HepG2 (cell line): ENCODE results near the gene USP5. TPM values are rescaled to one million over a fixed set of nuclear protein-coding genes. Genes with fewer than 3 reads are reported as not detected.

Source experiments
- ATF3 ChIP-seq: sonication (generic); formaldehyde crosslinking; IDR thresholded peaks from 2 replicates; pipeline ENCODE4 v1.4.0; 2020; ENCODE audit warnings: missing genetic modification reagents
- BCL3 ChIP-seq: sonication (generic); formaldehyde crosslinking; IDR thresholded peaks from 2 replicates; pipeline ENCODE4 v1.5.1; 2020; ENCODE audit warnings: mild to moderate bottlenecking, missing genetic modification reagents, moderate library complexity
- HOXA3 ChIP-seq: sonication (generic); formaldehyde crosslinking; IDR thresholded peaks from 2 replicates; pipeline ENCODE4 v1.5.0; 2020; ENCODE audit warnings: missing genetic modification reagents
- RBFOX2 ChIP-seq: fragments of 200-400 bp; formaldehyde crosslinking; IDR thresholded peaks from 2 replicates; pipeline ENCODE4 v1.6.1; 2017; ENCODE audit warnings: low read depth, mild to moderate bottlenecking, low read length
- RFXANK ChIP-seq: IDR thresholded peaks from 2 replicates; pipeline ENCODE4 v1.6.1; 2016
- SIX4 ChIP-seq: sonication (generic); formaldehyde crosslinking; IDR thresholded peaks from 2 replicates; pipeline ENCODE4 v1.4.0; 2020; ENCODE audit warnings: missing genetic modification reagents
- TERF1 ChIP-seq: sonication (generic); formaldehyde crosslinking; IDR thresholded peaks from 2 replicates; pipeline ENCODE4 v1.8.0; 2022; ENCODE audit warnings: mild to moderate bottlenecking, missing genetic modification reagents, moderate library complexity
- TRAFD1 ChIP-seq: sonication (generic); formaldehyde crosslinking; IDR thresholded peaks from 2 replicates; pipeline ENCODE4 v1.5.1; 2020; ENCODE audit warnings: missing genetic modification reagents, mild to moderate bottlenecking, borderline replicate concordance
- TSC22D2 ChIP-seq: sonication (generic); formaldehyde crosslinking; IDR thresholded peaks from 2 replicates; pipeline ENCODE4 v1.5.1; 2020; ENCODE audit warnings: missing genetic modification reagents, mild to moderate bottlenecking, borderline replicate concordance
- ZBTB46 ChIP-seq: sonication (generic); formaldehyde crosslinking; IDR thresholded peaks from 2 replicates; pipeline ENCODE4 v1.4.0; 2020; ENCODE audit warnings: mild to moderate bottlenecking, missing genetic modification reagents, borderline replicate concordance
- ZBTB7A ChIP-seq: sonication (generic); formaldehyde crosslinking; IDR thresholded peaks from 2 replicates; pipeline ENCODE4 v1.8.0; 2022; ENCODE audit warnings: mild to moderate bottlenecking, missing genetic modification reagents
- ZHX1 ChIP-seq: sonication (generic); formaldehyde crosslinking; IDR thresholded peaks from 2 replicates; pipeline ENCODE4 v1.8.1; 2022; ENCODE audit warnings: low read depth, mild to moderate bottlenecking, missing genetic modification reagents
- ZNF18 ChIP-seq: sonication (generic); formaldehyde crosslinking; IDR thresholded peaks from 2 replicates; pipeline ENCODE4 v1.8.0; 2022; ENCODE audit warnings: mild to moderate bottlenecking, missing genetic modification reagents; ENCODE audit not compliant: insufficient replicate concordance
- ZNF20 ChIP-seq: sonication (generic); formaldehyde crosslinking; IDR thresholded peaks from 2 replicates; pipeline ENCODE4 v1.4.0; 2020; ENCODE audit warnings: mild to moderate bottlenecking, moderate library complexity, missing genetic modification reagents
- ZNF292 ChIP-seq: sonication (generic); formaldehyde crosslinking; IDR thresholded peaks from 2 replicates; pipeline ENCODE4 v1.8.1; 2022; ENCODE audit warnings: mild to moderate bottlenecking, low read depth, missing genetic modification reagents, borderline replicate concordance
- ZNF850 ChIP-seq: sonication (generic); formaldehyde crosslinking; conservative IDR thresholded peaks from 2 replicates; pipeline ENCODE4 v1.9.0; 2021; ENCODE audit warnings: mild to moderate bottlenecking, missing genetic modification reagents
- ZSCAN25 ChIP-seq: sonication (generic); formaldehyde crosslinking; IDR thresholded peaks from 2 replicates; pipeline ENCODE4 v1.8.0; 2022; ENCODE audit warnings: mild to moderate bottlenecking, missing genetic modification reagents
- polyA plus RNA-seq, 8 experiments: library from polyadenylated mRNA; depleted of rRNA in 3 of 8; stranded (reverse) in 7 of 8; unstranded in 1 of 8; fragments of >200 nt; fragmentation: Illumina TruSeq in 4 of 8; extraction: Trizol in 4 of 8; gene quantifications; 2 replicates each; pipeline versions ENCODE4 v1.2.1 to v1.2.3, GENCODE V29; 2011 to 2016; ENCODE audit warnings: low read depth in 4 of 8, missing spikeins in 1 of 8, mixed read lengths in 1 of 8; ENCODE audit not compliant: insufficient read depth in 1 of 8
- total RNA-seq, 5 experiments: library from RNA; depleted of rRNA; stranded (reverse); fragments of >200 nt; fragmentation: Illumina TruSeq; extraction: Trizol; gene quantifications; 2 replicates each; pipeline ENCODE4 v1.2.3, GENCODE V29; 2016; ENCODE audit warnings: low read depth in 1 of 5

USP5 gene
- total and polyA plus RNA-seq, 2 of the 13 experiments (the other 11 are each of a cell fraction or from before 2014, with no cell fraction given), result 39.6 to 56.0 TPM

- TF ChIP-seq ZNF292 (CRISPR knock-in tag), result no peak
- peak; percentile 96 for TF ChIP-seq HOXA3 (CRISPR knock-in tag)
- no peak for TF ChIP-seq ZBTB7A
- no peak for TF ChIP-seq SIX4
- peak; percentile 75; the same call in 1 of the 2 replicates for TF ChIP-seq ZSCAN25 (CRISPR knock-in tag)
- TF ChIP-seq ZNF20 (CRISPR knock-in tag), result no peak
- TF ChIP-seq ZNF850, result no peak
- peak; percentile 46; the same call in 1 of the 2 replicates for TF ChIP-seq ATF3
- TF ChIP-seq RBFOX2, result peak; percentile 85
- TF ChIP-seq TRAFD1, result no peak
- no peak for TF ChIP-seq TERF1 (CRISPR knock-in tag)
- TF ChIP-seq ZNF18 (CRISPR knock-in tag), result no peak
- TF ChIP-seq TSC22D2 (CRISPR knock-in tag), result peak; percentile 75; the same call in 1 of the 2 replicates
- TF ChIP-seq ZBTB46, result no peak
- TF ChIP-seq BCL3 (CRISPR knock-in tag), result peak; percentile 67; the same call in 1 of the 2 replicates
- TF ChIP-seq ZHX1 (CRISPR knock-in tag), result peak; percentile 93
- no peak for TF ChIP-seq RFXANK (CRISPR knock-in tag)
Observed at GRCh38 chr12:6890789-6891645, 39.1 kb downstream of the USP5 start (continued).
